Measurements from ENCODE around the gene DBP. TPM values are rescaled to one million over a fixed set of nuclear protein-coding genes. Genes with fewer than 3 reads are reported as not detected.

DBP gene
- total and polyA plus RNA-seq, 2 experiments from 2014 or later: 5.7 to 6.3 TPM

DNA sequence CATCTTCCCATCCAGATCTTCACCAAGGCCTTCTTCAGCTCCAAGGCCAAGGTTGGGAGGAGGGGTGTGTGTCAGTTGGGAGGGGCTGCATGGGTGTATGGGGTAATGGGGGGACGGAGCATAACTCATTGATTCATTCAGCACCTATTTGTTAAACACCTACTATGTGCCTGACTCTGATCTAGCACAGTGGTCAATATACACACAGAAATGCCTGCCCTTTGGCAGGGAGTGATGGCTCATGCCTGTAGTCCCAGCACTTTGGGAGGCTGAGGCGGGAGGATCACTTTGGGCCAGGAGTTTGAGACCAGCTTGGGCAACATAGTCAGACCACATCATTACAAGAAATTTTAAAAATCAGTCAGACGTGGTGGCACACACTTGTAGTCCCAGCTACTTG, 49.8 kb downstream of the DBP start:
- H3K36me3 Mint-ChIP-seq (ENCODE audit: low read depth): no peaks in the 10 kb centered on the region
- TF ChIP-seq, protein P1, sequence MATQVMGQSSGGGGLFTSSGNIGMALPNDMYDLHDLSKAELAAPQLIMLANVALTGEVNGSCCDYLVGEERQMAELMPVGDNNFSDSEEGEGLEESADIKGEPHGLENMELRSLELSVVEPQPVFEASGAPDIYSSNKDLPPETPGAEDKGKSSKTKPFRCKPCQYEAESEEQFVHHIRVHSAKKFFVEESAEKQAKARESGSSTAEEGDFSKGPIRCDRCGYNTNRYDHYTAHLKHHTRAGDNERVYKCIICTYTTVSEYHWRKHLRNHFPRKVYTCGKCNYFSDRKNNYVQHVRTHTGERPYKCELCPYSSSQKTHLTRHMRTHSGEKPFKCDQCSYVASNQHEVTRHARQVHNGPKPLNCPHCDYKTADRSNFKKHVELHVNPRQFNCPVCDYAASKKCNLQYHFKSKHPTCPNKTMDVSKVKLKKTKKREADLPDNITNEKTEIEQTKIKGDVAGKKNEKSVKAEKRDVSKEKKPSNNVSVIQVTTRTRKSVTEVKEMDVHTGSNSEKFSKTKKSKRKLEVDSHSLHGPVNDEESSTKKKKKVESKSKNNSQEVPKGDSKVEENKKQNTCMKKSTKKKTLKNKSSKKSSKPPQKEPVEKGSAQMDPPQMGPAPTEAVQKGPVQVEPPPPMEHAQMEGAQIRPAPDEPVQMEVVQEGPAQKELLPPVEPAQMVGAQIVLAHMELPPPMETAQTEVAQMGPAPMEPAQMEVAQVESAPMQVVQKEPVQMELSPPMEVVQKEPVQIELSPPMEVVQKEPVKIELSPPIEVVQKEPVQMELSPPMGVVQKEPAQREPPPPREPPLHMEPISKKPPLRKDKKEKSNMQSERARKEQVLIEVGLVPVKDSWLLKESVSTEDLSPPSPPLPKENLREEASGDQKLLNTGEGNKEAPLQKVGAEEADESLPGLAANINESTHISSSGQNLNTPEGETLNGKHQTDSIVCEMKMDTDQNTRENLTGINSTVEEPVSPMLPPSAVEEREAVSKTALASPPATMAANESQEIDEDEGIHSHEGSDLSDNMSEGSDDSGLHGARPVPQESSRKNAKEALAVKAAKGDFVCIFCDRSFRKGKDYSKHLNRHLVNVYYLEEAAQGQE (IDR thresholded peaks at IDR 0.05; ENCODE audit: unreplicated experiment): no peak
- no peak for TF ChIP-seq POLR2AphosphoS5 (IDR thresholded peaks at IDR 0.05; ENCODE audit: low read depth)
- no peak for TF ChIP-seq NANOG (IDR thresholded peaks at IDR 0.05; ENCODE audit: borderline replicate concordance)
- TF ChIP-seq JUNB (IDR thresholded peaks at IDR 0.05; ENCODE audit: unreplicated experiment): no peak
- TF ChIP-seq STAT1 (IDR thresholded peaks at IDR 0.05; ENCODE audit: unreplicated experiment): no peak
- TF ChIP-seq ZNF331 (CRISPR knock-in tag; IDR thresholded peaks at IDR 0.05; ENCODE audit: low read depth): no peak
- no peaks in the 10 kb centered on the region for H3K27me3 ChIP-seq (ENCODE audit: insufficient read depth)
- no peak overlapping the region for H3K4me3 ChIP-seq
- no peak overlapping the region for H3K4me3 Mint-ChIP-seq
- peaks cover 8% of the 10 kb centered on the region for H3K4me1 Mint-ChIP-seq
- no peaks in the 10 kb centered on the region for H3K36me3 ChIP-seq (ENCODE audit: insufficient read depth)
- no peak overlapping the region for H3K27ac ChIP-seq (ENCODE audit: low read depth)
- DNase-seq (ENCODE audit: low spot score) (no peak), ATAC-seq (no peak)
- no peaks in the 10 kb centered on the region for H3K79me2 ChIP-seq (replicated peaks; ENCODE audit: insufficient read depth)
- H2AFZ ChIP-seq: 0 out of 2 replicates have a peak overlapping the region, but pooled peaks have one; percentile 14
- no peaks in the 10 kb centered on the region for H4K20me1 ChIP-seq (replicated peaks; ENCODE audit: insufficient read depth)
- peaks cover 2% of the 10 kb centered on the region for H3K9me3 Mint-ChIP-seq
- H3K4me2 ChIP-seq: no peak overlapping the region
- no peaks in the 10 kb centered on the region for H3K9me2 ChIP-seq (ENCODE audit: insufficient read depth)
- no peaks in the 10 kb centered on the region for H3F3A ChIP-seq (replicated peaks; ENCODE audit: low read depth)
- no peak overlapping the region for H3K27ac Mint-ChIP-seq
- H3K27me3 Mint-ChIP-seq (ENCODE audit: insufficient read depth, low read depth, poor library complexity): peaks cover 36% of the 10 kb centered on the region
- no peaks in the 10 kb centered on the region for H3K4me1 ChIP-seq (ENCODE audit: insufficient read depth)

GRCh38 chr19:48582168-48582567, 55.0 kb downstream of the DBP start:
- no peaks in the 10 kb centered on the region for H3K27me3 ChIP-seq (ENCODE audit: insufficient read depth)
- H3K9me3 Mint-ChIP-seq: peaks cover 2% of the 10 kb centered on the region; the same call in 2 of the 3 replicates
- no peak overlapping the region for H3K27ac ChIP-seq (ENCODE audit: low read depth)
- no peak for DNase-seq (ENCODE audit: low spot score)
- H3K4me1 ChIP-seq (ENCODE audit: insufficient read depth): no peaks in the 10 kb centered on the region
- H3K4me2 ChIP-seq: no peak overlapping the region
- H3K36me3 Mint-ChIP-seq (ENCODE audit: low read depth): no peaks in the 10 kb centered on the region
- ATAC-seq: no peak
- H3K4me3 ChIP-seq: no peak overlapping the region
- no peaks in the 10 kb centered on the region for H4K20me1 ChIP-seq (replicated peaks; ENCODE audit: insufficient read depth)
- peaks cover 4% of the 10 kb centered on the region; the same call in 2 of the 3 replicates for H3K4me1 Mint-ChIP-seq
- TF ChIP-seq POLR2AphosphoS5 (IDR thresholded peaks at IDR 0.05; ENCODE audit: low read depth): no peak
- no peak for TF ChIP-seq NANOG (IDR thresholded peaks at IDR 0.05; ENCODE audit: borderline replicate concordance)
- TF ChIP-seq, protein P2, sequence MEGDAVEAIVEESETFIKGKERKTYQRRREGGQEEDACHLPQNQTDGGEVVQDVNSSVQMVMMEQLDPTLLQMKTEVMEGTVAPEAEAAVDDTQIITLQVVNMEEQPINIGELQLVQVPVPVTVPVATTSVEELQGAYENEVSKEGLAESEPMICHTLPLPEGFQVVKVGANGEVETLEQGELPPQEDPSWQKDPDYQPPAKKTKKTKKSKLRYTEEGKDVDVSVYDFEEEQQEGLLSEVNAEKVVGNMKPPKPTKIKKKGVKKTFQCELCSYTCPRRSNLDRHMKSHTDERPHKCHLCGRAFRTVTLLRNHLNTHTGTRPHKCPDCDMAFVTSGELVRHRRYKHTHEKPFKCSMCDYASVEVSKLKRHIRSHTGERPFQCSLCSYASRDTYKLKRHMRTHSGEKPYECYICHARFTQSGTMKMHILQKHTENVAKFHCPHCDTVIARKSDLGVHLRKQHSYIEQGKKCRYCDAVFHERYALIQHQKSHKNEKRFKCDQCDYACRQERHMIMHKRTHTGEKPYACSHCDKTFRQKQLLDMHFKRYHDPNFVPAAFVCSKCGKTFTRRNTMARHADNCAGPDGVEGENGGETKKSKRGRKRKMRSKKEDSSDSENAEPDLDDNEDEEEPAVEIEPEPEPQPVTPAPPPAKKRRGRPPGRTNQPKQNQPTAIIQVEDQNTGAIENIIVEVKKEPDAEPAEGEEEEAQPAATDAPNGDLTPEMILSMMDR (conservative IDR thresholded peaks at IDR 0.05; ENCODE audit: low read depth in 2 of 2): no peak
- TF ChIP-seq STAT1 (IDR thresholded peaks at IDR 0.05; ENCODE audit: unreplicated experiment): no peak
- no peak for TF ChIP-seq EZH2 (IDR thresholded peaks at IDR 0.05; ENCODE audit: low read depth, unreplicated experiment)
- TF ChIP-seq, protein P1 (IDR thresholded peaks at IDR 0.05; ENCODE audit: unreplicated experiment): no peak
- no peak for TF ChIP-seq JUNB (IDR thresholded peaks at IDR 0.05; ENCODE audit: unreplicated experiment)
- no peaks in the 10 kb centered on the region for H3K9me2 ChIP-seq (ENCODE audit: insufficient read depth)
- H3K4me3 Mint-ChIP-seq: no peak overlapping the region
- no peaks in the 10 kb centered on the region for H3F3A ChIP-seq (replicated peaks; ENCODE audit: low read depth)
- H2AFZ ChIP-seq: no peak overlapping the region
- H3K36me3 ChIP-seq (ENCODE audit: insufficient read depth): no peaks in the 10 kb centered on the region
- H3K27me3 Mint-ChIP-seq (ENCODE audit: insufficient read depth, low read depth, poor library complexity): peaks cover 11% of the 10 kb centered on the region
- H3K79me2 ChIP-seq (replicated peaks; ENCODE audit: insufficient read depth): no peaks in the 10 kb centered on the region
- no peak overlapping the region for H3K27ac Mint-ChIP-seq

All from GM23338 (cell line).